ENCODE results near the gene KMT2E.
"Not testable (repeated sequence)": the region's sequence is repeated elsewhere in the genome, so short reads cannot be mapped to it uniquely, and the experiment has no call there.

KMT2E gene

GRCh38 chr7:104984585-104985258 lies 29.3 kb upstream of the KMT2E start:
- H3K27me3 ChIP-seq (ENCODE audit: insufficient read depth, low read length, poor library complexity) = no peaks in the 10 kb centered on the region
- no peak overlapping the region for H4K5ac ChIP-seq (ENCODE audit: low read length)
- no peak overlapping the region for H2BK15ac ChIP-seq (replicated peaks; ENCODE audit: low read depth)
- H3K36me3 ChIP-seq (ENCODE audit: control insufficient read depth, insufficient read depth, low read length) = no peaks in the 10 kb centered on the region
- peaks cover 11% of the 10 kb centered on the region for H3K4me1 ChIP-seq (ENCODE audit: control insufficient read depth, low read depth, low read length)
- H4K8ac ChIP-seq (ENCODE audit: low read depth, low read length) = no peak overlapping the region
- peaks cover 25% of the 10 kb centered on the region for H3K79me2 ChIP-seq (ENCODE audit: control insufficient read depth, insufficient read depth, low read length)
- DNase-seq = no peak
- H3K9ac ChIP-seq (ENCODE audit: low read length) = no peak overlapping the region
- H3K4ac ChIP-seq (ENCODE audit: low read depth, low read length) = no peak overlapping the region
- no peak overlapping the region for H3K4me3 ChIP-seq (ENCODE audit: low read length)
- H3K23ac ChIP-seq (ENCODE audit: low read length) = no peak overlapping the region
- peaks cover 9% of the 10 kb centered on the region for H3K79me1 ChIP-seq (ENCODE audit: low read length)
- H2BK5ac ChIP-seq (ENCODE audit: low read length) = no peak overlapping the region
- no peak overlapping the region for H3K4me2 ChIP-seq (ENCODE audit: low read length)
- no peak overlapping the region for H2AK5ac ChIP-seq (ENCODE audit: low read length)
- no peak overlapping the region for H3K27ac ChIP-seq (ENCODE audit: low read depth, low read length)
- H3K56ac ChIP-seq (ENCODE audit: low read length) = no peak overlapping the region
- no peak overlapping the region for H2BK120ac ChIP-seq (ENCODE audit: low read depth, low read length)
- WGBS (ENCODE audit: extremely low coverage, insufficient coverage, low lambda C conversion rate) = no CpG with 5 or more reads among the region's 7 CpGs
- no peak overlapping the region for H3K18ac ChIP-seq (ENCODE audit: low read length)

GRCh38 chr7:104985259-104985617 lies 28.8 kb upstream of the KMT2E start:
- H3K27me3 ChIP-seq (ENCODE audit: insufficient read depth, low read length, poor library complexity) = no peaks in the 10 kb centered on the region
- H3K9ac ChIP-seq (ENCODE audit: low read length) = no peak overlapping the region
- H2AK5ac ChIP-seq (ENCODE audit: low read length) = no peak overlapping the region
- no peak overlapping the region for H2BK5ac ChIP-seq (ENCODE audit: low read length)
- no peak overlapping the region for H3K27ac ChIP-seq (ENCODE audit: low read depth, low read length)
- no peak overlapping the region for H4K5ac ChIP-seq (ENCODE audit: low read length)
- no peaks in the 10 kb centered on the region for H3K36me3 ChIP-seq (ENCODE audit: control insufficient read depth, insufficient read depth, low read length)
- H3K4me2 ChIP-seq (ENCODE audit: low read length) = no peak overlapping the region
- H2BK15ac ChIP-seq (replicated peaks; ENCODE audit: low read depth) = no peak overlapping the region
- no CpG with 5 or more reads among the region's 1 CpG for WGBS (ENCODE audit: extremely low coverage, insufficient coverage, low lambda C conversion rate)
- no peak for DNase-seq
- H3K79me1 ChIP-seq (ENCODE audit: low read length) = peaks cover 9% of the 10 kb centered on the region
- no peak overlapping the region for H3K23ac ChIP-seq (ENCODE audit: low read length)
- no peak overlapping the region for H4K8ac ChIP-seq (ENCODE audit: low read depth, low read length)
- no peak overlapping the region for H3K56ac ChIP-seq (ENCODE audit: low read length)
- no peak overlapping the region for H3K4ac ChIP-seq (ENCODE audit: low read depth, low read length)
- H2BK120ac ChIP-seq (ENCODE audit: low read depth, low read length) = no peak overlapping the region
- peaks cover 6% of the 10 kb centered on the region for H3K4me1 ChIP-seq (ENCODE audit: control insufficient read depth, low read depth, low read length)
- H3K4me3 ChIP-seq (ENCODE audit: low read length) = no peak overlapping the region
- no peak overlapping the region for H3K18ac ChIP-seq (ENCODE audit: low read length)
- H3K79me2 ChIP-seq (ENCODE audit: control insufficient read depth, insufficient read depth, low read length) = peaks cover 29% of the 10 kb centered on the region

GRCh38 chr7:104986628-104987259 lies 27.3 kb upstream of the KMT2E start:
- Histone ChIP-seq H3K27ac (ENCODE audit: low read depth, low read length) (no peak overlapping the region), H3K4me2 (ENCODE audit: low read length) (no peak overlapping the region), H3K4me1 (ENCODE audit: control insufficient read depth, low read depth, low read length) (peaks cover 3% of the 10 kb centered on the region), H2BK15ac (replicated peaks; ENCODE audit: low read depth) (no peak overlapping the region), H3K4ac (ENCODE audit: low read depth, low read length) (no peak overlapping the region), H3K18ac (ENCODE audit: low read length) (no peak overlapping the region), H3K9ac (ENCODE audit: low read length) (no peak overlapping the region), H2BK5ac (ENCODE audit: low read length) (no peak overlapping the region), H2AK5ac (ENCODE audit: low read length) (no peak overlapping the region), H3K56ac (ENCODE audit: low read length) (no peak overlapping the region), H3K79me1 (ENCODE audit: low read length) (peaks cover 7% of the 10 kb centered on the region), H3K36me3 (ENCODE audit: control insufficient read depth, insufficient read depth, low read length) (no peaks in the 10 kb centered on the region), H4K5ac (ENCODE audit: low read length) (no peak overlapping the region), H3K4me3 (ENCODE audit: low read length) (no peak overlapping the region), H3K79me2 (ENCODE audit: control insufficient read depth, insufficient read depth, low read length) (peaks cover 35% of the 10 kb centered on the region), H4K8ac (ENCODE audit: low read depth, low read length) (no peak overlapping the region), H2BK120ac (ENCODE audit: low read depth, low read length) (no peak overlapping the region), H3K23ac (ENCODE audit: low read length) (no peak overlapping the region), H3K27me3 (ENCODE audit: insufficient read depth, low read length, poor library complexity) (no peaks in the 10 kb centered on the region)
- DNase-seq = no peak
- no CpG with 5 or more reads among the region's 6 CpGs for WGBS (ENCODE audit: extremely low coverage, insufficient coverage, low lambda C conversion rate)

GRCh38 chr7:104987403-104987802 lies 26.6 kb upstream of the KMT2E start:
- H2AK5ac ChIP-seq (ENCODE audit: low read length); DNase-seq; H3K36me3 ChIP-seq (ENCODE audit: control insufficient read depth, insufficient read depth, low read length); H3K18ac ChIP-seq (ENCODE audit: low read length); H2BK120ac ChIP-seq (ENCODE audit: low read depth, low read length); H2BK5ac ChIP-seq (ENCODE audit: low read length); H3K4me1 ChIP-seq (ENCODE audit: control insufficient read depth, low read depth, low read length); H2BK15ac ChIP-seq (replicated peaks; ENCODE audit: low read depth); H3K23ac ChIP-seq (ENCODE audit: low read length); H3K27ac ChIP-seq (ENCODE audit: low read depth, low read length); H4K5ac ChIP-seq (ENCODE audit: low read length); H3K4ac ChIP-seq (ENCODE audit: low read depth, low read length); H3K79me1 ChIP-seq (ENCODE audit: low read length); H3K4me2 ChIP-seq (ENCODE audit: low read length); H3K9ac ChIP-seq (ENCODE audit: low read length); H3K27me3 ChIP-seq (ENCODE audit: insufficient read depth, low read length, poor library complexity); H3K56ac ChIP-seq (ENCODE audit: low read length); H3K4me3 ChIP-seq (ENCODE audit: low read length); H4K8ac ChIP-seq (ENCODE audit: low read depth, low read length): not testable (repeated sequence)
- no CpG with 5 or more reads among the region's 14 CpGs for WGBS (ENCODE audit: extremely low coverage, insufficient coverage, low lambda C conversion rate)
- peaks cover 40% of the 10 kb centered on the region for H3K79me2 ChIP-seq (ENCODE audit: control insufficient read depth, insufficient read depth, low read length)

GRCh38 chr7:104990983-104991382 lies 23.0 kb upstream of the KMT2E start:
- Histone ChIP-seq H3K23ac (ENCODE audit: low read length) (no peak overlapping the region), H4K5ac (ENCODE audit: low read length) (no peak overlapping the region), H3K9ac (ENCODE audit: low read length) (no peak overlapping the region), H2BK5ac (ENCODE audit: low read length) (no peak overlapping the region), H3K27ac (ENCODE audit: low read depth, low read length) (no peak overlapping the region), H2BK15ac (replicated peaks; ENCODE audit: low read depth) (no peak overlapping the region), H3K56ac (ENCODE audit: low read length) (no peak overlapping the region), H3K79me2 (ENCODE audit: control insufficient read depth, insufficient read depth, low read length) (peaks cover 62% of the 10 kb centered on the region), H4K8ac (ENCODE audit: low read depth, low read length) (no peak overlapping the region), H2BK120ac (ENCODE audit: low read depth, low read length) (no peak overlapping the region), H3K79me1 (ENCODE audit: low read length) (peaks cover 4% of the 10 kb centered on the region), H2AK5ac (ENCODE audit: low read length) (no peak overlapping the region), H3K4me1 (ENCODE audit: control insufficient read depth, low read depth, low read length) (no peaks in the 10 kb centered on the region), H3K18ac (ENCODE audit: low read length) (no peak overlapping the region), H3K27me3 (ENCODE audit: insufficient read depth, low read length, poor library complexity) (no peaks in the 10 kb centered on the region), H3K4me2 (ENCODE audit: low read length) (no peak overlapping the region), H3K36me3 (ENCODE audit: control insufficient read depth, insufficient read depth, low read length) (no peaks in the 10 kb centered on the region), H3K4ac (ENCODE audit: low read depth, low read length) (no peak overlapping the region), H3K4me3 (ENCODE audit: low read length) (no peak overlapping the region)
- no peak for DNase-seq
- no CpG with 5 or more reads among the region's 7 CpGs for WGBS (ENCODE audit: extremely low coverage, insufficient coverage, low lambda C conversion rate)

GRCh38 chr7:104992306-104992705 lies 21.7 kb upstream of the KMT2E start:
- Histone ChIP-seq H3K23ac (ENCODE audit: low read length) (no peak overlapping the region), H2BK120ac (ENCODE audit: low read depth, low read length) (no peak overlapping the region), H3K36me3 (ENCODE audit: control insufficient read depth, insufficient read depth, low read length) (no peaks in the 10 kb centered on the region), H3K27me3 (ENCODE audit: insufficient read depth, low read length, poor library complexity) (no peaks in the 10 kb centered on the region), H3K79me1 (ENCODE audit: low read length) (peaks cover 4% of the 10 kb centered on the region), H3K9ac (ENCODE audit: low read length) (no peak overlapping the region), H4K5ac (ENCODE audit: low read length) (no peak overlapping the region), H3K27ac (ENCODE audit: low read depth, low read length) (no peak overlapping the region), H2BK15ac (replicated peaks; ENCODE audit: low read depth) (no peak overlapping the region), H3K4me2 (ENCODE audit: low read length) (no peak overlapping the region), H3K56ac (ENCODE audit: low read length) (no peak overlapping the region), H3K4me1 (ENCODE audit: control insufficient read depth, low read depth, low read length) (no peaks in the 10 kb centered on the region), H3K79me2 (ENCODE audit: control insufficient read depth, insufficient read depth, low read length) (peaks cover 65% of the 10 kb centered on the region), H4K8ac (ENCODE audit: low read depth, low read length) (no peak overlapping the region), H2AK5ac (ENCODE audit: low read length) (no peak overlapping the region), H3K4ac (ENCODE audit: low read depth, low read length) (no peak overlapping the region), H3K4me3 (ENCODE audit: low read length) (no peak overlapping the region), H3K18ac (ENCODE audit: low read length) (no peak overlapping the region), H2BK5ac (ENCODE audit: low read length) (no peak overlapping the region)
- no peak for DNase-seq
- no CpG with 5 or more reads among the region's 2 CpGs for WGBS (ENCODE audit: extremely low coverage, insufficient coverage, low lambda C conversion rate)

All from mesendoderm (in vitro differentiated cells).